ENCODE data around the gene STAC2. TPM values are rescaled to one million over a fixed set of nuclear protein-coding genes. Genes with fewer than 3 reads are reported as not detected.

The STAC2 gene
- total and polyA plus RNA-seq, 2 of the 13 experiments (the other 11 are each of a cell fraction or from before 2014, with no cell fraction given), result not detected

DNA sequence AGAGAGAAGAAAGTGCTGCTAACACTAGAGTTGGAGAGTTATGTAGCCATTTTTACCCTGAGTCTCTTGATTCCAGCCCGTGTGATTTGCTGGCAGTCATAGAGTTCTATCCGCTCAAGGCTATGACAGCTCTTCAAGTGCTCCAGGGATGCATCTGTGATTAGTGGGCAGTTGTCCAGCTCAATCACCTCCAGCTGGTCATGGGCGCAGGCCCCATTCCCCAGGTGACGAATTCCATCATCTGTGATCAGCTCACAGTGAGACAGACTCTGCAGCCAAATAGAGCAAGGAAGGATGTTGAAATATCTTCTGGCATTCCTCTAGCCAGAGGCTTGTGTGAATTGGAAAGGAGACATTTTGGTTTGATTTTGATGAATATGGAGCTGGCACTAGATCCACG, 38.4 kb upstream of the STAC2 start:
- intact Hi-C loops (cut with micrococcal nuclease; ENCODE audit: unreplicated experiment) (no loop called here), in situ Hi-C loops (cut with HindIII; ENCODE audit: extremely low pct_ligation_motif_present, low pct_unique_long_range_greater_than_20kb) (no loop called here)
- Histone ChIP-seq H3K4me3 (replicated peaks in 1 of 3; ENCODE audit: insufficient read depth in 1 of 3, low read depth in 2 of 3, low read length in 3 of 3) (no peak overlapping the region), H3K79me2 (ENCODE audit: insufficient read depth, low read length) (no peaks in the 10 kb centered on the region), H3K27ac (ENCODE audit: extremely low read length, insufficient read depth, low read length) (no peak overlapping the region), H3K9me3 (ENCODE audit: low read length) (no peaks in the 10 kb centered on the region), H4K20me1 (ENCODE audit: insufficient read depth, low read length) (no peaks in the 10 kb centered on the region), H3K36me3 (replicated peaks in 1 of 2; ENCODE audit: control insufficient read depth in 1 of 2, insufficient read depth in 2 of 2, low read length in 2 of 2) (peaks cover 19 to 32% of the 10 kb centered on the region in 2 experiments; a peak in 4 of 5 replicates), H3K4me1 (ENCODE audit: insufficient read depth, low read length) (no peaks in the 10 kb centered on the region), H2AFZ (ENCODE audit: low read length) (no peak overlapping the region), H3K27me3 (ENCODE audit: control insufficient read depth in 1 of 2, insufficient read depth in 2 of 2, low read length in 2 of 2) (no peaks in the 10 kb centered on the region), H3K4me2 (ENCODE audit: low read depth, low read length) (no peak overlapping the region), H3K9ac (ENCODE audit: insufficient read depth, low read depth, low read length) (no peak overlapping the region)
- DNase-seq (ENCODE audit: low spot score), result no peak
- ATAC-seq, result no peak
- BruUV-seq (replicated peaks), result no TSS peak
- TF ChIP-seq CAMTA2 (CRISPR knock-in tag; IDR thresholded peaks at IDR 0.05; ENCODE audit: borderline replicate concordance), result no peak
- TF ChIP-seq SNAPC2 (CRISPR knock-in tag; IDR thresholded peaks at IDR 0.05), result no peak
- TF ChIP-seq IRF2 (CRISPR knock-in tag; IDR thresholded peaks at IDR 0.05), result no peak
- TF ChIP-seq AHR (CRISPR knock-in tag; IDR thresholded peaks at IDR 0.05), result no peak
- no peak for TF ChIP-seq DPF2 (CRISPR knock-in tag; IDR thresholded peaks at IDR 0.05; ENCODE audit: borderline replicate concordance, low read depth)
- no peak for TF ChIP-seq TSC22D2 (CRISPR knock-in tag; IDR thresholded peaks at IDR 0.05; ENCODE audit: borderline replicate concordance)
- TF ChIP-seq RXRB (CRISPR knock-in tag; IDR thresholded peaks at IDR 0.05; ENCODE audit: borderline replicate concordance), result no peak
- no peak for TF ChIP-seq NCOA2 (CRISPR knock-in tag; IDR thresholded peaks at IDR 0.05)
- no peak for TF ChIP-seq ETV6 (CRISPR knock-in tag; conservative IDR thresholded peaks at IDR 0.05)
- TF ChIP-seq HNRNPK (IDR thresholded peaks at IDR 0.05; ENCODE audit: low read depth, low read length, poor library complexity, severe bottlenecking), result no peak
- no peak for TF ChIP-seq FOSL2 (CRISPR knock-in tag; IDR thresholded peaks at IDR 0.05)
- TF ChIP-seq, protein P1, sequence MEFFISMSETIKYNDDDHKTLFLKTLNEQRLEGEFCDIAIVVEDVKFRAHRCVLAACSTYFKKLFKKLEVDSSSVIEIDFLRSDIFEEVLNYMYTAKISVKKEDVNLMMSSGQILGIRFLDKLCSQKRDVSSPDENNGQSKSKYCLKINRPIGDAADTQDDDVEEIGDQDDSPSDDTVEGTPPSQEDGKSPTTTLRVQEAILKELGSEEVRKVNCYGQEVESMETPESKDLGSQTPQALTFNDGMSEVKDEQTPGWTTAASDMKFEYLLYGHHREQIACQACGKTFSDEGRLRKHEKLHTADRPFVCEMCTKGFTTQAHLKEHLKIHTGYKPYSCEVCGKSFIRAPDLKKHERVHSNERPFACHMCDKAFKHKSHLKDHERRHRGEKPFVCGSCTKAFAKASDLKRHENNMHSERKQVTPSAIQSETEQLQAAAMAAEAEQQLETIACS (CRISPR knock-in tag; IDR thresholded peaks at IDR 0.05), result no peak
- no peak for FAIRE-seq
- ChIA-PET POLR2A (no interaction called here), CTCF (ENCODE audit: low intra/inter-chr PET ratio, low total read pairs) (no interaction called here)
- WGBS (ENCODE audit: low lambda C conversion rate), result 91% methylated on average over 4 of the region's 5 CpGs
